ENCODE results near the gene FAM13C.
A peak's percentile ranks its signal among the peaks of the same experiment; 100 is the strongest.
"Not testable (repeated sequence)": the region's sequence is repeated elsewhere in the genome, so short reads cannot be mapped to it uniquely, and the experiment has no call there.

The FAM13C gene

GRCh38 chr10:59362144-59362958 is at the start of gene FAM13C:
FAM13C (minus strand) TSS chr10:59362549; CDS start chr10:59362460, 89 bp downstream.
- H3K27ac ChIP-seq, result no peak within 1 kb of the TSS
- no peaks in the 10 kb centered on the region for H3K9me3 ChIP-seq (ENCODE audit: low read depth, low read length)
- peak within 1 kb of the TSS; percentile 59 for H3K9ac ChIP-seq (ENCODE audit: insufficient read length)
- no peaks in the 10 kb centered on the region for H3K36me3 ChIP-seq (ENCODE audit: insufficient read depth, low read length)
- no peak for DNase-seq (ENCODE audit: low read depth, low spot score)
- peak within 1 kb of the TSS; percentile 82 for H3K4me3 ChIP-seq
- no peak for TF ChIP-seq FOXP2 (optimal IDR thresholded peaks at IDR 0.05; ENCODE audit: control extremely low read depth, extremely low read length, insufficient read depth)
- peak; percentile 44; the same call in 1 of the 2 replicates for TF ChIP-seq POLR2AphosphoS5 (IDR thresholded peaks at IDR 0.05; ENCODE audit: borderline replicate concordance, low read depth, low read length)

- H3K27ac ChIP-seq, result no peak overlapping the region
- TF ChIP-seq EZH2 (IDR thresholded peaks at IDR 0.05) (no peak), FOXP2 (optimal IDR thresholded peaks at IDR 0.05; ENCODE audit: control extremely low read depth, extremely low read length, insufficient read depth) (no peak), POLR2AphosphoS5 (IDR thresholded peaks at IDR 0.05; ENCODE audit: borderline replicate concordance, low read depth, low read length) (no peak)
- DNase-seq (ENCODE audit: low read depth, low spot score), result no peak
- no peak overlapping the region for H3K4me3 ChIP-seq
- no peaks in the 10 kb centered on the region for H3K36me3 ChIP-seq (ENCODE audit: insufficient read depth, low read length)
- no peaks in the 10 kb centered on the region for H3K9me3 ChIP-seq (ENCODE audit: low read depth, low read length)
- no peak overlapping the region for H3K9ac ChIP-seq (ENCODE audit: insufficient read length)
Observed at GRCh38 chr10:59405235-59405634, 42.9 kb upstream of the FAM13C start.

GRCh38 chr10:59400214-59400613 is 37.9 kb upstream of the FAM13C start:
- H3K4me3 ChIP-seq, result no peak overlapping the region
- TF ChIP-seq EZH2 (IDR thresholded peaks at IDR 0.05), result no peak
- H3K9me3 ChIP-seq (ENCODE audit: low read depth, low read length), result no peaks in the 10 kb centered on the region
- no peak overlapping the region for H3K9ac ChIP-seq (ENCODE audit: insufficient read length)
- no peaks in the 10 kb centered on the region for H3K36me3 ChIP-seq (ENCODE audit: insufficient read depth, low read length)
- DNase-seq (ENCODE audit: low read depth, low spot score), result no peak
- H3K27ac ChIP-seq, result no peak overlapping the region

GRCh38 chr10:59399329-59399728 is 37.0 kb upstream of the FAM13C start:
- H3K36me3 ChIP-seq (ENCODE audit: insufficient read depth, low read length); H3K27ac ChIP-seq; DNase-seq (ENCODE audit: low read depth, low spot score); H3K9ac ChIP-seq (ENCODE audit: insufficient read length); H3K4me3 ChIP-seq; H3K9me3 ChIP-seq (ENCODE audit: low read depth, low read length): not testable (repeated sequence)

GRCh38 chr10:59397961-59398360 is 35.6 kb upstream of the FAM13C start:
- no peaks in the 10 kb centered on the region for H3K9me3 ChIP-seq (ENCODE audit: low read depth, low read length)
- H3K27ac ChIP-seq, result no peak overlapping the region
- no peak for TF ChIP-seq EZH2 (IDR thresholded peaks at IDR 0.05)
- TF ChIP-seq FOXP2 (optimal IDR thresholded peaks at IDR 0.05; ENCODE audit: control extremely low read depth, extremely low read length, insufficient read depth), result no peak
- TF ChIP-seq POLR2AphosphoS5 (IDR thresholded peaks at IDR 0.05; ENCODE audit: borderline replicate concordance, low read depth, low read length), result no peak
- no peak overlapping the region for H3K9ac ChIP-seq (ENCODE audit: insufficient read length)
- no peak for DNase-seq (ENCODE audit: low read depth, low spot score)
- no peak overlapping the region for H3K4me3 ChIP-seq
- H3K36me3 ChIP-seq (ENCODE audit: insufficient read depth, low read length), result no peaks in the 10 kb centered on the region

- no peak for DNase-seq (ENCODE audit: low read depth, low spot score)
- Histone ChIP-seq H3K9ac (ENCODE audit: insufficient read length) (no peak overlapping the region), H3K27ac (no peak overlapping the region), H3K4me3 (no peak overlapping the region), H3K36me3 (ENCODE audit: insufficient read depth, low read length) (no peaks in the 10 kb centered on the region), H3K9me3 (ENCODE audit: low read depth, low read length) (no peaks in the 10 kb centered on the region)
- TF ChIP-seq EZH2 (IDR thresholded peaks at IDR 0.05), result no peak
- TF ChIP-seq FOXP2 (optimal IDR thresholded peaks at IDR 0.05; ENCODE audit: control extremely low read depth, extremely low read length, insufficient read depth), result no peak
- TF ChIP-seq POLR2AphosphoS5 (IDR thresholded peaks at IDR 0.05; ENCODE audit: borderline replicate concordance, low read depth, low read length), result no peak
Observed at GRCh38 chr10:59395984-59396383, 33.6 kb upstream of the FAM13C start.

GRCh38 chr10:59393349-59393748 is 31.0 kb upstream of the FAM13C start:
- H3K27ac ChIP-seq, result no peak overlapping the region
- TF ChIP-seq POLR2AphosphoS5 (IDR thresholded peaks at IDR 0.05; ENCODE audit: borderline replicate concordance, low read depth, low read length), result no peak
- TF ChIP-seq EZH2 (IDR thresholded peaks at IDR 0.05), result no peak
- TF ChIP-seq FOXP2 (optimal IDR thresholded peaks at IDR 0.05; ENCODE audit: control extremely low read depth, extremely low read length, insufficient read depth), result no peak
- H3K36me3 ChIP-seq (ENCODE audit: insufficient read depth, low read length), result no peaks in the 10 kb centered on the region
- H3K9ac ChIP-seq (ENCODE audit: insufficient read length), result no peak overlapping the region
- DNase-seq (ENCODE audit: low read depth, low spot score), result no peak
- H3K9me3 ChIP-seq (ENCODE audit: low read depth, low read length), result no peaks in the 10 kb centered on the region
- no peak overlapping the region for H3K4me3 ChIP-seq

GRCh38 chr10:59391060-59391459 is 28.7 kb upstream of the FAM13C start:
- Histone ChIP-seq H3K27ac (no peak overlapping the region), H3K36me3 (ENCODE audit: insufficient read depth, low read length) (no peaks in the 10 kb centered on the region), H3K9me3 (ENCODE audit: low read depth, low read length) (no peaks in the 10 kb centered on the region), H3K4me3 (no peak overlapping the region), H3K9ac (ENCODE audit: insufficient read length) (no peak overlapping the region)
- no peak for DNase-seq (ENCODE audit: low read depth, low spot score)
- TF ChIP-seq POLR2AphosphoS5 (IDR thresholded peaks at IDR 0.05; ENCODE audit: borderline replicate concordance, low read depth, low read length), result no peak
- no peak for TF ChIP-seq EZH2 (IDR thresholded peaks at IDR 0.05)
- TF ChIP-seq FOXP2 (optimal IDR thresholded peaks at IDR 0.05; ENCODE audit: control extremely low read depth, extremely low read length, insufficient read depth), result no peak

GRCh38 chr10:59388671-59388976 is 26.3 kb upstream of the FAM13C start:
- TF ChIP-seq FOXP2 (optimal IDR thresholded peaks at IDR 0.05; ENCODE audit: control extremely low read depth, extremely low read length, insufficient read depth), result no peak
- Histone ChIP-seq H3K4me3 (no peak overlapping the region), H3K27ac (no peak overlapping the region), H3K9me3 (ENCODE audit: low read depth, low read length) (no peaks in the 10 kb centered on the region), H3K36me3 (ENCODE audit: insufficient read depth, low read length) (no peaks in the 10 kb centered on the region), H3K9ac (ENCODE audit: insufficient read length) (no peak overlapping the region)
- DNase-seq (ENCODE audit: low read depth, low spot score), result no peak
